ENCODE measurements around the gene WDR37. TPM values are rescaled to one million over a fixed set of nuclear protein-coding genes. Genes with fewer than 3 reads are reported as not detected.
"Not testable (repeated sequence)": the region's sequence is repeated elsewhere in the genome, so short reads cannot be mapped to it uniquely, and the experiment has no call there.

WDR37 gene
- polyA plus RNA-seq, 1 of the 3 experiments (the other 2 are of a cell fraction), result 11.9 TPM

- peaks cover 68% of the 10 kb centered on the region for H3K79me2 ChIP-seq (ENCODE audit: insufficient read depth)
- CTCF ChIA-PET, result no interaction called here
- POLR2A ChIA-PET, result no interaction called here
These were observed 8.7 kb downstream of the WDR37 start for GRCh38 chr10:1064964-1065247.

GRCh38 chr10:1066734-1067133, 10.5 kb downstream of the WDR37 start:
- CTCF ChIA-PET, result interaction anchor here (1.2 kb wide), 1 partner anchor 44 kb away, joined by 3 read pairs; no protein-coding TSS in a partner anchor
- POLR2A ChIA-PET; H3K9me3 ChIP-seq; H3K36me3 ChIP-seq (replicated peaks in 1 of 2; ENCODE audit: control insufficient read depth in 1 of 2, insufficient read depth in 2 of 2, low read length in 1 of 2); H3F3A ChIP-seq (replicated peaks; ENCODE audit: insufficient read depth); H3K27ac ChIP-seq (ENCODE audit: low read depth in 2 of 2, low read length in 1 of 2); H3K4me1 ChIP-seq (ENCODE audit: control insufficient read depth in 1 of 2, insufficient read depth in 2 of 2, low read depth in 1 of 2, low read length in 1 of 2); H3K4me2 ChIP-seq; H4K20me1 ChIP-seq (ENCODE audit: insufficient read depth); DNase-seq; H2AFZ ChIP-seq (ENCODE audit: low read depth); H3K9me2 ChIP-seq; H3K9ac ChIP-seq; H3K27me3 ChIP-seq (ENCODE audit: insufficient read depth); H3K4me3 ChIP-seq (ENCODE audit: low read depth in 2 of 2, low read length in 1 of 2): not testable (repeated sequence)
- peaks cover 60% of the 10 kb centered on the region for H3K79me2 ChIP-seq (ENCODE audit: insufficient read depth)
- WGBS (ENCODE audit: low lambda C conversion rate), result 98% methylated on average over 8 of the region's 8 CpGs

More at GRCh38 chr10:1064964-1065247, 8.7 kb downstream of the WDR37 start:
- no peaks in the 10 kb centered on the region for H3K9me3 ChIP-seq
- H3K4me3 ChIP-seq (ENCODE audit: low read depth in 2 of 2, low read length in 1 of 2), result no peak overlapping the region
- H3K27me3 ChIP-seq (ENCODE audit: insufficient read depth), result no peaks in the 10 kb centered on the region
- 95% methylated on average over 4 of the region's 4 CpGs for WGBS (ENCODE audit: low lambda C conversion rate)
- TF ChIP-seq TEAD4 (IDR thresholded peaks at IDR 0.05; ENCODE audit: borderline replicate concordance, insufficient read depth), result no peak
- no peak for TF ChIP-seq TAF1 (IDR thresholded peaks at IDR 0.05; ENCODE audit: borderline replicate concordance, low read depth, low read length)
- no peak for TF ChIP-seq SMC3 (IDR thresholded peaks at IDR 0.05; ENCODE audit: low read depth, low read length)
- TF ChIP-seq TCF12 (IDR thresholded peaks at IDR 0.05), result no peak
- TF ChIP-seq EZH2phosphoT487 (IDR thresholded peaks at IDR 0.05; ENCODE audit: borderline replicate concordance, low read depth), result no peak
- no peak for TF ChIP-seq EP300 (IDR thresholded peaks at IDR 0.05; ENCODE audit: borderline replicate concordance in 1 of 2, low read depth in 1 of 2, low read length in 1 of 2)
- no peak for TF ChIP-seq MAX (IDR thresholded peaks at IDR 0.05; ENCODE audit: low read depth)
- no peak for TF ChIP-seq FOXJ3 (CRISPR knock-in tag; IDR thresholded peaks at IDR 0.05)
- TF ChIP-seq MXI1 (IDR thresholded peaks at IDR 0.05; ENCODE audit: low read depth, low read length), result no peak
- no peak for TF ChIP-seq CTCF (IDR thresholded peaks at IDR 0.05)
- no peak for TF ChIP-seq FOXM1 (IDR thresholded peaks at IDR 0.05; ENCODE audit: low read depth)
- TF ChIP-seq YY1 (IDR thresholded peaks at IDR 0.05; ENCODE audit: low read depth), result no peak
- H4K20me1 ChIP-seq (ENCODE audit: insufficient read depth), result peaks cover 10% of the 10 kb centered on the region; the same call in 1 of the 2 replicates
- H3K36me3 ChIP-seq (replicated peaks in 1 of 2; ENCODE audit: control insufficient read depth in 1 of 2, insufficient read depth in 2 of 2, low read length in 1 of 2), result peaks cover 7 to 8% of the 10 kb centered on the region in 2 experiments
- no peaks in the 10 kb centered on the region for H3F3A ChIP-seq (replicated peaks; ENCODE audit: insufficient read depth)
- no peak overlapping the region for H2AFZ ChIP-seq (ENCODE audit: low read depth)
- H3K4me1 ChIP-seq (ENCODE audit: control insufficient read depth in 1 of 2, insufficient read depth in 2 of 2, low read depth in 1 of 2, low read length in 1 of 2), result no peaks in the 10 kb centered on the region; a peak in 2 of 4 replicates
- no peak overlapping the region for H3K9ac ChIP-seq
- DNase-seq, result no peak
- no peak overlapping the region for H3K4me2 ChIP-seq
- H3K9me2 ChIP-seq, result no peaks in the 10 kb centered on the region
- H3K27ac ChIP-seq (ENCODE audit: low read depth in 2 of 2, low read length in 1 of 2), result no peak overlapping the region
